Panc1 (cell line): ENCODE data around the gene TSHZ2. TPM values are rescaled to one million over a fixed set of nuclear protein-coding genes. Genes with fewer than 3 reads are reported as not detected.

Experiments
- ATAC-seq: fragments of 200-7000 bp; cut with Tn5 transposase; 2 replicates; pipeline ENCODE4 v1.9.1; 2020; ENCODE audit warnings: mild to moderate bottlenecking, moderate library complexity
- BruUV-seq: library from RNA; stranded (reverse); fragments of 400-500 nt; replicated peaks from 2 replicates; lab custom pipeline; 2021; lab: Mats Ljungman, UMichigan
- CTCF ChIA-PET: fragments of 300-600 bp; sonication (Branson Sonifier 250); formaldehyde crosslinking; loops from one replicate; lab custom pipeline; 2022; ENCODE audit warnings: antibody characterized with exemption; lab: Charles Lee
- POLR2A ChIA-PET: fragments of 300-600 bp; sonication (Branson Sonifier 250); formaldehyde crosslinking; loops from one replicate; lab custom pipeline; 2022; ENCODE audit warnings: antibody characterized with exemption; lab: Charles Lee
- DNase-seq: peaks from one replicate; pipeline ENCODE4 v3.0.0-alpha.2; 2010; ENCODE audit warnings: low read depth, low spot score
- H3K27ac ChIP-seq: 2 replicates; pipeline ENCODE4 v1.5.1; 2011; ENCODE audit warnings: mild to moderate bottlenecking, low read length, inconsistent platforms
- H3K27me3 ChIP-seq: fragments of 200-500 bp; sonication (Bioruptor generic); 2 replicates; pipeline ENCODE4 v1.6.0; 2014; ENCODE audit warnings: low read length, inconsistent platforms; ENCODE audit not compliant: control insufficient read depth, insufficient read depth
- H3K36me3 ChIP-seq: fragments of 200-500 bp; sonication (Bioruptor generic); 2 replicates; pipeline ENCODE4 v1.5.1; 2014; ENCODE audit warnings: inconsistent platforms, mild to moderate bottlenecking, low read length, moderate library complexity; ENCODE audit not compliant: control insufficient read depth, insufficient read depth
- H3K4me1 ChIP-seq: 2 replicates; pipeline ENCODE4 v1.5.1; 2011; ENCODE audit warnings: inconsistent platforms, mild to moderate bottlenecking, low read length, moderate library complexity; ENCODE audit not compliant: control insufficient read depth, insufficient read depth
- H3K4me3 ChIP-seq, 2 experiments: 2 replicates each; pipeline ENCODE4 v1.5.1; 2011 to 2012; ENCODE audit warnings: low read depth in 2 of 2, low read length in 2 of 2, mild to moderate bottlenecking in 2 of 2, inconsistent platforms in 1 of 2, moderate library complexity in 1 of 2
- H3K9me3 ChIP-seq: fragments of 200-500 bp; sonication (Bioruptor generic); 2 replicates; pipeline ENCODE4 v1.5.1; 2014; ENCODE audit warnings: low read depth, mild to moderate bottlenecking, inconsistent platforms, low read length, moderate library complexity; ENCODE audit not compliant: control insufficient read depth, insufficient read depth
- POLR2AphosphoS5 ChIP-seq: IDR thresholded peaks from 2 replicates; pipeline ENCODE4 v1.6.1; 2012; ENCODE audit warnings: mild to moderate bottlenecking, low read depth, low read length, moderate library complexity
- SIN3A ChIP-seq: IDR thresholded peaks from 2 replicates; pipeline ENCODE4 v1.6.1; 2012; ENCODE audit warnings: low read depth, mild to moderate bottlenecking, low read length, moderate library complexity, borderline replicate concordance; ENCODE audit not compliant: insufficient read depth
- TCF7L2 ChIP-seq: IDR thresholded peaks from 2 replicates; pipeline ENCODE4 v1.6.1; 2011; ENCODE audit warnings: mild to moderate bottlenecking, low read depth, low read length, inconsistent platforms
- in situ Hi-C: cut with HindIII; loops from 2 replicates; pipeline ENCODE4 v1.10.0; 2016; ENCODE audit warnings: low sequenced_read_pairs, low pct_unique_long_range_greater_than_20kb
- intact Hi-C: fragments of 100-400 bp; cut with micrococcal nuclease; formaldehyde crosslinking; loops from one replicate; pipeline ENCODE4 v1.10.0; 2022; ENCODE audit not compliant: unreplicated experiment
- total RNA-seq: library from RNA; stranded (reverse); gene quantifications from one replicate; pipeline ENCODE4 v1.2.1, GENCODE V29; 2021; ENCODE audit not compliant: unreplicated experiment
- TF ChIP-seq, protein P1 (sequence below): fragments of 450-650 bp; IDR thresholded peaks from 2 replicates; pipeline ENCODE4 v1.5.1; 2017; ENCODE audit warnings: mild to moderate bottlenecking
- TF ChIP-seq, protein P2 (sequence below), 2 experiments: IDR thresholded peaks; 2 replicates each; pipeline ENCODE4 v1.6.1; 2011 to 2012; ENCODE audit warnings: low read depth in 2 of 2, control low read depth in 1 of 2, low read length in 1 of 2, mild to moderate bottlenecking in 1 of 2, moderate library complexity in 1 of 2; ENCODE audit not compliant: insufficient read depth in 1 of 2

The TSHZ2 gene
- total RNA-seq, 1 experiment from 2014 or later, result 0.36 TPM

DNA sequence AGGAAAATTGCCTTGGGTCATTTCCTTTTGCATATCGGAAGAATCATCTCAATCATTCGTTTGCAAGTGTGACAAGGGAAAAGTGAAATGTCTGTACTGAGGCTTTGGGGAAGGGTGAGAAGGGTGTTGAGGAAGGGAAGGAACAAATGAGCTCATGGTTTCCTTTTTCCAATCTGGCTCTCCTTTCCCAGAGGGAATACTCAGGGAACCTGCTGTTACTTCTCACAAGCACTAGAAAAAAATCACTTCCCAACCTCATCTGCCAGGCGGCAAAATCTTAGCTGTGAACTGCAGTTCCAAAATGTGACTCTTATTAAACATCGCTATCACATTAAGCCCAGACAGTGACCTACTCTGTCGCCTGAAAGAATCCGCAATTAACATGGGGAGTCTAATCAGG, 363.4 kb downstream of the TSHZ2 start:
- Histone ChIP-seq H3K4me1 (peaks cover 12% of the 10 kb centered on the region), H3K9me3 (no peaks in the 10 kb centered on the region), H3K4me3 (no peak overlapping the region), H3K27me3 (no peaks in the 10 kb centered on the region), H3K36me3 (no peaks in the 10 kb centered on the region), H3K27ac (no peak overlapping the region)
- DNase-seq (no peak), ATAC-seq (no peak)
- ChIA-PET POLR2A (interaction anchor here (0.6 kb wide), 1 partner anchor 103 kb away, joined by 5 read pairs; no protein-coding TSS in a partner anchor), CTCF (interaction anchor here (0.6 kb wide), 1 partner anchor 839 kb away, joined by 4 read pairs; no protein-coding TSS in a partner anchor)
- BruUV-seq, result no TSS peak
- no peak for TF ChIP-seq POLR2AphosphoS5
- no peak for TF ChIP-seq SIN3A
- TF ChIP-seq, protein P1, sequence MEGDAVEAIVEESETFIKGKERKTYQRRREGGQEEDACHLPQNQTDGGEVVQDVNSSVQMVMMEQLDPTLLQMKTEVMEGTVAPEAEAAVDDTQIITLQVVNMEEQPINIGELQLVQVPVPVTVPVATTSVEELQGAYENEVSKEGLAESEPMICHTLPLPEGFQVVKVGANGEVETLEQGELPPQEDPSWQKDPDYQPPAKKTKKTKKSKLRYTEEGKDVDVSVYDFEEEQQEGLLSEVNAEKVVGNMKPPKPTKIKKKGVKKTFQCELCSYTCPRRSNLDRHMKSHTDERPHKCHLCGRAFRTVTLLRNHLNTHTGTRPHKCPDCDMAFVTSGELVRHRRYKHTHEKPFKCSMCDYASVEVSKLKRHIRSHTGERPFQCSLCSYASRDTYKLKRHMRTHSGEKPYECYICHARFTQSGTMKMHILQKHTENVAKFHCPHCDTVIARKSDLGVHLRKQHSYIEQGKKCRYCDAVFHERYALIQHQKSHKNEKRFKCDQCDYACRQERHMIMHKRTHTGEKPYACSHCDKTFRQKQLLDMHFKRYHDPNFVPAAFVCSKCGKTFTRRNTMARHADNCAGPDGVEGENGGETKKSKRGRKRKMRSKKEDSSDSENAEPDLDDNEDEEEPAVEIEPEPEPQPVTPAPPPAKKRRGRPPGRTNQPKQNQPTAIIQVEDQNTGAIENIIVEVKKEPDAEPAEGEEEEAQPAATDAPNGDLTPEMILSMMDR, result no peak
- TF ChIP-seq TCF7L2, result no peak
- TF ChIP-seq, protein P2, sequence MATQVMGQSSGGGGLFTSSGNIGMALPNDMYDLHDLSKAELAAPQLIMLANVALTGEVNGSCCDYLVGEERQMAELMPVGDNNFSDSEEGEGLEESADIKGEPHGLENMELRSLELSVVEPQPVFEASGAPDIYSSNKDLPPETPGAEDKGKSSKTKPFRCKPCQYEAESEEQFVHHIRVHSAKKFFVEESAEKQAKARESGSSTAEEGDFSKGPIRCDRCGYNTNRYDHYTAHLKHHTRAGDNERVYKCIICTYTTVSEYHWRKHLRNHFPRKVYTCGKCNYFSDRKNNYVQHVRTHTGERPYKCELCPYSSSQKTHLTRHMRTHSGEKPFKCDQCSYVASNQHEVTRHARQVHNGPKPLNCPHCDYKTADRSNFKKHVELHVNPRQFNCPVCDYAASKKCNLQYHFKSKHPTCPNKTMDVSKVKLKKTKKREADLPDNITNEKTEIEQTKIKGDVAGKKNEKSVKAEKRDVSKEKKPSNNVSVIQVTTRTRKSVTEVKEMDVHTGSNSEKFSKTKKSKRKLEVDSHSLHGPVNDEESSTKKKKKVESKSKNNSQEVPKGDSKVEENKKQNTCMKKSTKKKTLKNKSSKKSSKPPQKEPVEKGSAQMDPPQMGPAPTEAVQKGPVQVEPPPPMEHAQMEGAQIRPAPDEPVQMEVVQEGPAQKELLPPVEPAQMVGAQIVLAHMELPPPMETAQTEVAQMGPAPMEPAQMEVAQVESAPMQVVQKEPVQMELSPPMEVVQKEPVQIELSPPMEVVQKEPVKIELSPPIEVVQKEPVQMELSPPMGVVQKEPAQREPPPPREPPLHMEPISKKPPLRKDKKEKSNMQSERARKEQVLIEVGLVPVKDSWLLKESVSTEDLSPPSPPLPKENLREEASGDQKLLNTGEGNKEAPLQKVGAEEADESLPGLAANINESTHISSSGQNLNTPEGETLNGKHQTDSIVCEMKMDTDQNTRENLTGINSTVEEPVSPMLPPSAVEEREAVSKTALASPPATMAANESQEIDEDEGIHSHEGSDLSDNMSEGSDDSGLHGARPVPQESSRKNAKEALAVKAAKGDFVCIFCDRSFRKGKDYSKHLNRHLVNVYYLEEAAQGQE (IDR thresholded peaks at IDR 0.05; ENCODE audit: insufficient read depth in 1 of 2, low read depth in 2 of 2, low read length in 1 of 2), result no peak
- intact Hi-C loops, result no loop called here
- in situ Hi-C loops, result no loop called here

DNA sequence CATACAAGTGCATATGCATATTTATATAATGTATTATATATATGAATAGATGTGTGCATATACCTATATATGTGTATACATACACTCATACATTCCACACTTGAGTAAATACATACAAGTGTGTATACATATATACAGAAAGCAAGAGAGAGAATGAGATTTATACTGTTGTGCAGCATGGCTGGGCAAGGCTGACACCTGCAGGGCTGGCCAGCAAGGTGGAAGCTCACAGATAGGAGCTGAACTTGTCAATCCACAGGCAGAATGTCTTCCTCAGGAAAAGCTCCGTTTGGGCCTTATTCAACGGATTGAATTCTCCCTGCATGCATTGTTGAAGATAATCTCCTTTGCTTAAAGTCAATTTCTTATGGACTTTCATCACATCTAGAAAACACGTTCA, 364.7 kb downstream of the TSHZ2 start:
- no peak overlapping the region for H3K27ac ChIP-seq
- CTCF ChIA-PET, result no interaction called here

More for the DNA sequence above, 364.7 kb downstream of the TSHZ2 start:
- no peak for TF ChIP-seq TCF7L2
- TF ChIP-seq SIN3A, result no peak
- TF ChIP-seq, protein P1, result peak; percentile 22; the same call in 1 of the 2 replicates
- TF ChIP-seq, protein P2 (IDR thresholded peaks at IDR 0.05; ENCODE audit: insufficient read depth in 1 of 2, low read depth in 2 of 2, low read length in 1 of 2), result no peak
- BruUV-seq, result no TSS peak
- ATAC-seq (peak; percentile 58; the same call in 1 of the 2 replicates), DNase-seq (no peak)
- Histone ChIP-seq H3K4me1 (peaks cover under 1% of the 10 kb centered on the region; the same call in 1 of the 2 replicates), H3K36me3 (no peaks in the 10 kb centered on the region), H3K9me3 (no peaks in the 10 kb centered on the region), H3K4me3 (no peak overlapping the region), H3K27me3 (no peaks in the 10 kb centered on the region)
- POLR2A ChIA-PET, result no interaction called here
- in situ Hi-C loops, result no loop called here
- intact Hi-C loops, result no loop called here
